GM19035 (cell line): ENCODE results near the gene PHKB.
"Not testable (repeated sequence)": the region's sequence is repeated elsewhere in the genome, so short reads cannot be mapped to it uniquely, and the experiment has no call there.

Source experiments
- ATAC-seq: cut with Tn5 transposase; IDR thresholded peaks from one replicate; pipeline ENCODE4 v1.9.1; 2021; ENCODE audit not compliant: unreplicated experiment

Gene PHKB

DNA sequence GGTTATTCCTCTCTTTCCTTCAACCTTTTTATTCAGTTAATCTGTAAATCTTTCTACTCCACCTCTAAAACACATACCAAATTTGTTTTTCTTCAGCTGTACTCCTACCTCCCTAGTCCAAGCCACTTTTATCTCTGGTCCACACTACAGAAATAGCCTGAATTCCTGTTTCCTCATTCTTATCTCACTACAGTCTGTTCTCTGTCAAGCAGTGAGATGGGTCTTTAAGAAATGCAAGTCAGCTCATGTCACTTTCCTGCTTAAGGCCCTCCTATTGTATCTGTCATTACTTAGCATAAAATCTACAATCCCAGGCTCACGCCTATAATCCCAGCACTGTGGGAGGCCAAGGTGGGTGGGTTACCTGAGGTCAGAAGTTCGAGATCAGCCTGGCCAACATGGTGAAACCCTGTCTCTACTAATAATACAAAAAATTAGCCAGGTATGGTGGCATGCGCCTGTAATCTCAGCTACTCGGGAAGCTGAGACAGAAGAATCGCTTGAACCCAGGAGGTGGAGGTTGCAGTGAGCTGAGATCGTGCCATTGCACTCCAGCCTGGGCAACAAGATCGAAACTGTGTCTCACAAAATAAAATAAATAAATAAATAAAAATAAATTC is 7.0 kb downstream of the PHKB start:
- not testable (repeated sequence) for ATAC-seq

DNA sequence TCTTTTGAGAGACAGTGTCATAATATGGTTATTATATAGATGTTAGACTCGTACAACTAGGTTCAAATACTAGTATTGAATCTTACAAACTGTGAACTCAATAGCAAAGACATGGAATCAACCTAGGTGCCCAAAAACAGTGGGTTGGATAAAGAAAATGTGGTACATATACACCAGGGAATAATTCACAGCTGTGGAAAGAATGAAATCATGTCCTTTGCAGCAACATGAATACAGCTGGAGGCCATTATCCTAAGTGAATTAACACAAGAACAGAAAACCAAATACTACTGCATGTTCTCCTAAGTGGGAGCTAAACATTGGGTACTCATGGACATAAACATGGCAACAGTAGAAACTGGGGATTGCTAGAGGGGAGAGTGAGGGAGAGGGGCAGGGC is 8.1 kb downstream of the PHKB start:
- no peak for ATAC-seq

DNA sequence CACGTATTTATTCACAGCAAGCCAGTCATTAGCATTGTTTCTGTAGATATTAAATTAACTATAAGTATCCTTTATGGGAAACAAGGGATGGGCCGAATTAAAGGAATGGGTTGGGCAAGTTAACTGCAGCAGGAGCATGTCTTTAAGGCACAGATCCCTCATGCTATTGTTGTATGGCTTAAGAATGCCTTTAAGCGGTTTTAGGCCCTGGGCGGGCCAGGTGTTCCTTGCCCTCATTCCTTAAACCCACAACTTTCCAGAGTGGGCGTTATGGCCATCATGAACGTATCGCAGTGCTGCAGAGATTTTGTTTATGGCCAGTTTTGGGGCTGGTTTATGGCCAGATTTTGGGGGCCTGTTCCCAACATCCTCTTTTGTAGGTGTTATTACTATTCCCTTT is 9.1 kb downstream of the PHKB start:
- no peak for ATAC-seq

DNA sequence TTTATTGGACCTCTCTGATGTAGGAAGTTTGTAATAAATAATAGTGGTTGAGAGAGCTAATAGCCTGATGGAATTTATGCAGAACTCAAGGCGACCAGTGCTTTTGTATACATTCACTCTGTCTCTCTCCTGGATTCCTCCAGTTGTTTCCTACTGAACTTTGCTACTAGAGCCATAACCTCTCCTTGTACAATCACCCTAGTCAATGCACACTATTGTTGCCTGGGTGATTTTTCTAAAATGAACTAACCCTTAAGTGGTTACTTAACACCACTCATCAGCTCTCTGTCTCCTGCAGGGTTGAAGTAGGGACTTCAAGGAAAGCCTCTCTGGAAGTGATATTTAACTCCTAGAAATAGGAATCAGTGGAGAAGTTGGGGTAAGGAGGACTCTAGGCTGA is 9.7 kb downstream of the PHKB start:
- no peak for ATAC-seq

DNA sequence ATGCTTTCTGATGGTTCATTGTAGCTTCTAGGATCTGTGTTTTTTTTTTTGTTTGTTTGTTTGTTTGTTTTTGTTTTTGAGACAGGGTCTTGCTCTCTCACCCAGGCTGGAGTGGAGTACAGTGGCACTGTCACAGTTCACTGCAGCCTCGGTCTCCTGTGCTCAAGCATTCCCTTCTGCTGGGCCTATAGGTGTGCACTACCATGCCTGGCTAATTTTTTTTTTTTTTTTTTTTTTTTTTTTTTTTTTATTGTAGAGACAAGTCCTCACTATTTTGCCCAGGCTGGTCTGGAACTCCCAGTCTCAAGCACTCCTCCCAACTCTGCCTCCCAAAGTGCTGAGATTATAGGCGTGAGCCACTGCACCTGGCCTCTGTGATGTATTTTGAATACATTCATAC is 11.9 kb downstream of the PHKB start:
- ATAC-seq, result not testable (repeated sequence)

DNA sequence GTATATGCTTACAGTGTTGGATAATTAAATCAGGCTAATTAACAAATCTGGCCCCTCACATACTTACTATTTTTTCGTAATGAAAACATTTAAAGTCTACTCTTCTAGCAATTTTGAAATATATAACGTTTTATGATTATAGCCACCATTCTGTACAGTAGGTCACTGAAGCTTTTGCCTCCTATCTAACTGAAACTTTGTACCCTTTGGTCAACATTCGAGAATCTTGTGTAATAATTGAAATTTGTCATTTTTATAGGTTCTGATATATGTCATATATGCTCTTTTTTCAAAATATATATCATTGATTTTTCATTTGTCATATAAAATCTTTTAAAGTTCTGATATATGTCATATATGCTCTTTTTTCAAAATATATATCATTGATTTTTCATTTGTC is 12.7 kb downstream of the PHKB start:
- no peak for ATAC-seq

DNA sequence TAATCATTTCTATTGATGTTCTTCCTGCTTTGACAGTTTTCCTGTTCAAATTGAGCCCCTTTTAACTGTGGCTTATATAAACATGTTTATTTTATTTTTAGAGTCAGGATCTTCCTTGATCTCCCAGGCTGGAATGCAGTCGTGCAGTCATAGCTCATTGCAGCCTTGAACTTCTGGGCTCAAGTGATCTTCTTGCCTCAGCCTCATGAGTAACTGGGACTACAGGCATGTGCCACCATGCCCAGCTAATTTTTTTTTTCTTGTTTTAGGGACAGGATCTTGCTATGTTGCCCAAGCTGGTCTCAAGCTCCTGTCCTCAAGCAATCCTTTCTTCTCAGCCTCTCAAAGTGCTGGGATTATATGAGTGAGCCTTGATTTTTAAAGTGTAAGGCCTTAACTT is 14.7 kb downstream of the PHKB start:
- ATAC-seq, result no peak

DNA sequence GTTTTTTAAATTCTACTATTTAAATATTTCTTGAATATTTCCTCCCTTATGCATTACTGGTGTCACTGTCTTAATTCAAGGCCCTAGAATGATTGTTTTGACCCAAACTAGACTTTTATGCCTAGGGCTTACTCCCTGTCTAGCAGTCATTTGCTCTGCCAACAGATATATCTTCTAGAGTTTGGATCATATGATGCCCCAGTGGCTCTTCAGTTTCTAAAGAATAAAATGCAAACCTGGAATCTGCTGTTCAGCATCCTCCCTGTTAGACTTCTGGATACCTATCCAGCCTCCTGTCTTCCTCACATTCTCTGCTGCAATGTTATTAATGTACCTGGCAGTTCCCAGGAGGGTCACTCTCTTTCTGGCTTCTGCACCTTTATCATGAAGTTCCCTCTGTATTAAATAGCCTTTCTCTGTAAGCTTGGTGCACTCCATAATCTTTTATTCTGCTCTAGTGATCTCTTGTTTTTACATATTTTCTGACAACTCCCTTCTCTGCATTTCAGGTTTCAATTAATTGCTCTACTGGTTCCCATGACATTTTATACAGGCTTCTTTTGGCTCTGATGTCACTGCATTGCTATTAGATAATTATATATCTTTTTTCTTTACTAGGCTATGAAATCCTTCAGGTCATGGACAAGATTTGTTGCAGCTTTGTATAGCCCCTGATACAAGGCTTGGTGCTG is 15.7 kb downstream of the PHKB start:
- ATAC-seq, result no peak

DNA sequence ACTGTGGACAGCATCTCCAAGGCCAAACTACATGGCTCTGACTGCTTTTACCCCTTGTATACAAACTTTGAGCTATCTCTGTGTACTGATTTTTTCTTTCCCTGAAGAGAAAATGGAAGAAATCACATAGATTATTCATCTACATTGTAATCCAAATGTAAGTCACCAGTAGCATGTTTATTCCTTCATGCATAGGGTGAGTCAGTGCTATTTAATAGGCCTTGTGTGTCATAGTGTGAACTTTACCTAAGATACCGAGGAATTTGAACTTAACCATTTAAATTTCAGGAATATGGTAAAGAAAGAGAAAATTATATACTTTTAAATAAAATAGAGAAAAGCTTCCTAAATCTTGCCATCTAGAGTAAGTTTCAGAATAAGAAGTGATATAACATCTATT is 16.5 kb downstream of the PHKB start:
- ATAC-seq, result no peak

DNA sequence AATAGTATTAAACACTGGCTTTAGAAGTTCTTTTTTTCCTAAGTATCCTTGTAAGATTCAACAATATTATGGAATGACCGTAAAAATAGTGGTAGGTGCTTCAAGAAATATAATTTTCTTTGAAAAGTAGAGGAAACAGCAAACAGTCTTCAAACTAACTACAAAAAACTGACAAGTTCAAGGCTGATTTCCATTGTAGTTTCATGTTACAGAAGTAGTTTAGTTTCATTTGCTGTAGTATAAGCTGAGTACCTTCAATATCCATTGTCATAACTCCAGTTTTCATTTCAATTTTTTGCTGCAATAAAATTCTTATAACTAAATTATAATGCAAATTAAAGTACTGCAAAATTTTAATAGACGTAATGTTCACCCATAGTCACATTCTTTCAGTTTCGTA is 19.3 kb downstream of the PHKB start:
- no peak for ATAC-seq

DNA sequence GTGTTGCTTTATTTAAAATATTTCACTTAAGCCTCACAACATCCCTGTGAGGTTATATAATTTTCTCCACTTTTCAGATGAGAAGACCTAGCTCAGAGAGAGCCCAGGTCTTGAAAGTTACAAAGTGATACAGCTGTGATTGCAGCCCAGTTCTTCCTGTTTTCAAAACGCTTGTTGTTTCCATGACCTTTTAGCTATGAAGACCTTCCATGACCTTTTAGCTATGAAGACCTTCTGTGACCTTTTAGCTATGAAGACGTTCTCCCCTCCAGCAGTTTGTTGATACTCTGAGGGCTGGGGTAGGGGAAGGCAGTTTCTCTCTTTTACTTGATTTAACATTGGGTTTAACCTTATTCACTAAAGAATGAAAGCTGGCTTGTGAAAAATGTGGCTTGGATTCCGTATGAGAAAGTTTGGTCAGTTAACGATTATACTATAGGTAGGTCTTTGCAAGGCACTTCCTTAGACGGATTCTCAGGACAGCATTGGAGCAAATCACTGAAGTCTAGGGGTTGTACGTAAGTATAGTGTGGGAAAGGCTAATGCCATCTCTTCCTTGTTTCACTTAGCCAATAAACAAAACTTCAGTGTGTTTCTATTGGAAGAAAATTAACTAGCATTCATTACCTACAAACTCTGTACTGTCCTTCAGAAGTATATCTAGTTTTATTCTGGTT is 20.7 kb downstream of the PHKB start:
- ATAC-seq, result no peak

DNA sequence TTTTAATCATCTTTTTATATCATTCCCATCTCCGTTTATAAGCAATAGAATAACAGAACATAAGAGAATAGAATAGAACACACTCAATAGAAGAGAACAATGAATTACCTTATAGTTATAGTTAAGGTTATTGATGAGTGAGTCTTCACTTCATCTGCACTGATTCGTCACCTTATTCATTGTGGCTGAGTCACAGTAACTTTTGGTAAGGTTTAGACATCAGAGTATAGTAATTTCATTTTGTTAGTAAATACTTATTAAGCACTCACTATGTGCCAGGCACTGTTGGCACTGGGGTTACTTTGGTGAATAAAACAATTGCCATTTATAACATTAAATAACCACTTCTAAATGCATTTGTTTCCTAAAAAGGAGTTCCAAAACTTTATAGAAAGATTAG is 22.5 kb downstream of the PHKB start:
- ATAC-seq, result no peak

DNA sequence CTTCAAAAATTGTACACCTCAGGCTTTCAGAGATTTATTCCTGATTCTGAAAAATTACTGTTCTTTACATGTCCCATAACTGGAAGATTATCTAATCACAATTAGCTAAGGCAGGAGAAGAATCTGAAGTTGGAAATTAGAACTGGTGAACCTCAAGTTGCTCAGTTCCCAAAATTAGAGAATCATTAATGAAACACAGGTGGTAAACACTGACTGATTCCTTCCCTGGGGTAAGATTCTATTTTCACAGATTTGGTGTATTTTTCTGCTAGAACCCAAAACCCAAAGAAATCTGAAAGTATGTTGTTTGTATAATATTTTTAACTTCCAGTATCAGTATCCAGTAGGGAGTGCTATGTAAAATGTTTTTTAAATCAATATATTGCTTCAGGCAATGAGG is 25.7 kb downstream of the PHKB start:
- ATAC-seq, result no peak

DNA sequence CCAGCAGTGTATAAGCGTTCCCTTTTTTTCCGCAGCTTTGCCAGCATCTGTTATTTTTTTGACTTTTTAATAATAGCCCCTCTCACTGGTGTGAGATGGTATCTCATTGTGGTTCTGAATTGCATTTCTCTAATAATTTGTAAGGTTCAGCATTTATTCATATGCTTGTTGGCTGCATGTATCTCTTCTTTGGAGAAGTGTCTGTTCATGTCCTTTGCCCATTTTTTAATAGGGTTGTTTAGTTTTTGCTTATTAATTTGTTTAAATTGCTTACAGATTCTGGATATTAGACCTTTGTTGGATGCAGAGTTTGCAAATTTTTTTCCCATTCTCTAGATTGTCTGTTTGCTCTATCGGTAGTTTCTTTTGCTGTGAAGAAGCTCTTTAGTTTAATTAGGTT is 26.9 kb downstream of the PHKB start:
- no peak for ATAC-seq

DNA sequence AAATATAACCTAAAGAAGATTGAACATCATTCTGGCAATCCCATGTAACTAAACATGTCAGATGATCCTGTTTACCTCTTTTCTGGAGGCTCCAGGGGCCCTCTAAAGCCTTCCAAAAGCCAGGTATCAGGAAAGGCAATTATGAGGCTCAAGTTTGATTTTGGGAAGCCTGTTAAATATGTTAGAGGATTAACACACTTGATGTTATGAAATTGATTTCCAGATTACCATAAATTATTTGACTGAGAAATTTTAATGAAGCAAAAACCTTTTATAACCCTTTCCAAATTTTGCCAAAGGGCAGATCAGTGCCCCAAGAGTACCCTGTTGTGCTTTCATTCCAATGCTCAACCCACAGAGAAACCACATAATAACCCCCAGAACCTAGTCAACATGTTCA is 29.3 kb downstream of the PHKB start:
- ATAC-seq, result no peak

DNA sequence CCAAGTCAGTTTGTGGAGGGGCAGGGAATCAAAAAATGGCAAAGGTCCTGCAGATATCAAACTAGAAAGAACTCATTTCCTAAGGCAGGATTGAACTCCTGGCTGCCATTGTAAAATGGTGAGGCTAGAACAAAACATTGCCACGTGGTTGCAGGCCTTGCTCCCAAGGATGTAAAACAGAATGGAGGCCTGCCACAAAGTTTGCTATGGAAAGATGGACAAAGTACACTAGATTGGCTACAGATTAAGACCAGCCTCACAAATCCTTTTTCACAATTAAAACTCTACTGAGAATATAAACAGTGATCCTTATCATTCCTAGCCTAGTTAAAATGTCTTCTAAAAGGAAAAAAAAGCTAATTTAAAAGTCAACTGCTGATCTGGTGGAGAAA is 30.9 kb downstream of the PHKB start:
- ATAC-seq, result no peak

DNA sequence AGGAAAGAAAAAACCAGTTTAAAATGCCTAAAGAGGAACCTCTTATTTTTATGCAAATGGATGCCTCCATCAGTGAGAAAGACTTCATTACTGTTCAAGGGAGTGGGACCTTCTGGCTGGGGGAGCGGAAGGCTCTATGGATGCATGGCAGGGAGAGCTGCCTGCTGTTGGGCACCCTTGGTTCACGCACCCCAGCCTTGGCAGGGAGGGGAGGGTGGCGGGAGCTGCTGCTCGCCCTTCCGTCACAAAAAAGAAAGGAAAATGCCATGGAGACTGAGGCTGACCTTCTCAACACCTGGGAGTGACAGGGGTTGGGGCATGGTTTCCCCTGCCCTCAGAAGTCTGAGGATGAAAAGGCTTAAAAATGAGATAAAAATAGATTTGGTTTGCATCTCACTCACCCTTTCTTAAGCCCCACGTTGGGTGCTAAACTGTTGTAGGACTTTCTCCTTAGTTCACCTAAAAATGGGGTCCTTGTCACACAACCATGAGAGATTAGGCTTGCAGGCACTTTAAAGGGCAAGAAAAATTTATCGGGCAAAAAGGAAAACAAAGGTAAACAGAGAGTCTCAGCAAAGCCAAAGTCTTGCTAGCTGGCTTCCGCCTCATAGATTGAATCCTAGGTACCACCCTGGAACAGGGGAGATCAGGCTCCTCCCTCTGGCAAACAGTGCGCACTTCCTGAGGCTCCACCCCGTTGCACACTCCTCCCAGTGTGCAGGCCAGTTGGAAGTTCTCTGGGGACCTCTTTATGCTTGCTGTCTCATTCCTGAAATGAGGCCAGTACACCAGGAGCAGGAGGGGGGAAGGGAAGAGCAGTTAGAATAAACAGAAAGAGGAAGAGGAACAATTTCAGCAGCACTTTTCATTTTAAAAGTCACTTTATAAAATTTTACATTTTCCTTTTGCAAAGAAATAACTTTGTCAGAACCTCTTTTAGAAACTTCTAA is 31.6 kb downstream of the PHKB start:
- peak; percentile 48 for ATAC-seq

DNA sequence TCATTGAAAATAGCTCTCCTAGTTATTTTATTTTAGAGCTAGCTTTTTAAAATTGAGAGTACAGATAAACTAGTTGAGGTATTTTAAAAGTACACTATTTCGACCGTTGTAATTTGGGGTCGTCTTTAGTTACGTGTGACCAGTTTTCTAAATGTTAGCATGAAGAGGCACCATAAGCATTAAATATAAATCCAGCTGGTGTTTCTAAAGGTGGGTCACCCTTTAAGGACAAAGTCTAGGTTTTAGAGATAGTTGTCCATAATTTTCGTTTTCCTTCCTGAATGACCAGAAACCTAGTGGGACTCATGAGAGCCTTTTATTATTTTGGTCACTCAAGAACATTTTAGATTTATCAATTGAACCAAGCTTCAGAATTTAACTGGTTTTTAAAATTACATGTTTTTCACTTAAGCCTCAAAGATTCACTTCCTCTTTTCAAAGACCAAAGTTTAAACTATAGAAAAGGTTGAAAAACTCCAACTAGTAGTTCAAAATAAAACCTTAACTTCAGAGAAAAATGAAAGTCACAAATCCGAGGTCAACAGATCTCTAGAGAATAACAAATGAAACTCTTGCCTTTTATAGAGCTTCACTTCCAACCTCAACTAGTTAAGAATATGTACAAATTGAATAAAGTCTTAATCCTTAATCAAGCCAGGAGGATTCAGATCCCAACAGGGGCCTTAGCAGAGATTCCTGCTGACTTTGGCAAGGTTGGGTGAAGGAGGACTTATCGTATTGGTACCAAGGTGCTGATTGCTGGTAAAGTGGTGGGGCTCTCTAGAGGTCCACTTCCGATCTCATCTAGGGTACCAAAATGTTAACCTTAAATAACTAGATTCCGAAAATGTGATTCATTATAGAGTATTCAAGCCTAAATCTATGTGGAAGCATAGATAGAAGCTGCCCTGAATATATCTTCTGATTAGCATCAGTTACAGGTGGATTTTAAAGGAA is 32.5 kb downstream of the PHKB start:
- ATAC-seq, result peak; percentile 68

DNA sequence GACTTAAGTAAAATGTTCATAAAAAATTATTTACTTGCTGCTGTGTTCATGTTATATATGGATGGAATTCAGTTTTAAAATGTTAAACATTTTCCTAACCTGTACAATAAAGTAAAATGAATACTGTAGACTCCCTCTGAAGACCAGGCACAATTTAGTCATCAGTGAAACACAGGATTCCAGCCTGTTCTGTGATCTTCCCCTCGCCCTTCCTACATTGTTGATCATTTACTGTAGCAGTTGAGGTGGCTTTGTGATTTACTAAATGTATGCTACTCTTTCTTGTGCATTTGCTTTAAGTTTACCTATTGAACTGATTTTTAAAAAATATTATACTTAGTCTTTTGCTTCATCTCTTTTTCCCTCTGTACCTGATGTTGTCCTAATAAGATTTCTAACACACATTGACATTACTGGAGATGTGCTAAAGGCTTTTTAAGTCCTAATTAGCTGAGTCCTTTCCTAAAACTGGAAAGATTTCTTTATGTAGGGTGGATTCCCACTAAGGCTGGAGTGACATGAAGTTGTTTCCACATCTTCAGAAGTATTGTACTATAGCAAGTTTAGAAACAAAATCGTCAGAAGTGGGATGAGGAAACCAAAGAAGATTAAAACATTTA is 38.1 kb downstream of the PHKB start:
- ATAC-seq, result no peak

DNA sequence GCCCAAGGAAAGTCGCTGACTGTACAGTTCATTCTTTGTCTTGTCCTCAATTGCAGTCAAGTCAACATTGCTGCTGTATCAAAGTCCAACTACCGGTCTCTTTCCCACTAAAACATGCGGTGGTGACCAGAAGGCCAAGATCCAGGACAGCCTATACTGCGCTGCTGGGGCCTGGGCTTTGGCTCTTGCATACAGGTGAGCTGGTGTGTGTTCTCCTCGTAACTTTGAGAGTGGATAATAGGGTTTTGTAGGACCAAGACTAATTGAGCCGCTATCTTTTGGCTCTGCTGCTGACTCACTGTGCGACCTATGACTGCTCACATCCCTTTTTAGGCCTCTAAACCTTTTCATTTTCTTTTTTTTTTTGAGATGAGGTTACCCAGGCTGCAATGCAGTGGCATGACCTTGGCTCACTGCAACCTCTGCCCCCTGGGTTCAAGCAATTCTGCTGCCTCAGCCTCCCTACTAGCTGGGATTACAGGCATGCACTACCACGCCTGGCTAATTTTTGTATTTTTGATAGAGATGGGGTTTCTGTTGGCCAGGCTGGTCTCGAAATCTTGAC is 38.7 kb downstream of the PHKB start:
- ATAC-seq, result no peak
